HG03159 (cell line): ENCODE results near the gene TUBA4A.

ENCODE experiments used
- ATAC-seq: cut with Tn5 transposase; IDR thresholded peaks from one replicate; pipeline ENCODE4 v1.9.1; 2021; ENCODE audit warnings: mild to moderate bottlenecking, moderate library complexity; ENCODE audit not compliant: unreplicated experiment

TUBA4A gene

GRCh38 chr2:219244789-219245147 is 8.9 kb downstream of the TUBA4A start:
- no peak for ATAC-seq

GRCh38 chr2:219243291-219243761 is 10.4 kb downstream of the TUBA4A start:
- ATAC-seq, result no peak

GRCh38 chr2:219234331-219234730 is 19.4 kb downstream of the TUBA4A start:
- ATAC-seq, result no peak

- ATAC-seq, result no peak
Observed at GRCh38 chr2:219230059-219230540, 23.6 kb downstream of the TUBA4A start.

GRCh38 chr2:219229305-219230058 is 24.2 kb downstream of the TUBA4A start, which contains the start of the genes ANKZF1 and ATG9A:
Gene ANKZF1, plus strand, starts transcription at chr2:219229806. Its CDS starts 452 bp downstream, at chr2:219230258.
Gene ATG9A, minus strand, starts transcription at chr2:219229636. Its CDS starts 1,612 bp downstream, at chr2:219228024.
- ATAC-seq, result peak; percentile 97

GRCh38 chr2:219228911-219229304 is 24.8 kb downstream of the TUBA4A start:
- peak; percentile 0 for ATAC-seq

- ATAC-seq, result no peak
Observed at GRCh38 chr2:219228041-219228910, 25.4 kb downstream of the TUBA4A start.

GRCh38 chr2:219225350-219225749 is 28.4 kb downstream of the TUBA4A start:
- ATAC-seq, result no peak

GRCh38 chr2:219223831-219224610 is 29.7 kb downstream of the TUBA4A start:
- ATAC-seq, result no peak

GRCh38 chr2:219221957-219222518 is 31.7 kb downstream of the TUBA4A start:
- no peak for ATAC-seq

GRCh38 chr2:219220652-219221402 is 32.9 kb downstream of the TUBA4A start:
- no peak for ATAC-seq

- no peak for ATAC-seq
Observed at GRCh38 chr2:219219784-219220532, 33.8 kb downstream of the TUBA4A start.

GRCh38 chr2:219218732-219219701 is 34.7 kb downstream of the TUBA4A start, which contains the start of gene ABCB6:
Gene ABCB6, minus strand, starts transcription at chr2:219218958. Its CDS starts 285 bp downstream, at chr2:219218673.
- peak; percentile 76 for ATAC-seq

GRCh38 chr2:219218217-219218731 is 35.4 kb downstream of the TUBA4A start:
- ATAC-seq, result peak; percentile 29

- ATAC-seq, result no peak
Observed at GRCh38 chr2:219216535-219216915, 37.2 kb downstream of the TUBA4A start.

GRCh38 chr2:219215871-219216534 is 37.7 kb downstream of the TUBA4A start:
- no peak for ATAC-seq

- ATAC-seq, result no peak
Observed at GRCh38 chr2:219214786-219215185, 38.9 kb downstream of the TUBA4A start.
